Measurements from ENCODE around the gene MATN1. TPM values are rescaled to one million over a fixed set of nuclear protein-coding genes. Genes with fewer than 3 reads are reported as not detected.
"Not testable (repeated sequence)": the region's sequence is repeated elsewhere in the genome, so short reads cannot be mapped to it uniquely, and the experiment has no call there.

The MATN1 gene
- polyA plus RNA-seq, 3 donors from 2014 or later, result not detected

DNA sequence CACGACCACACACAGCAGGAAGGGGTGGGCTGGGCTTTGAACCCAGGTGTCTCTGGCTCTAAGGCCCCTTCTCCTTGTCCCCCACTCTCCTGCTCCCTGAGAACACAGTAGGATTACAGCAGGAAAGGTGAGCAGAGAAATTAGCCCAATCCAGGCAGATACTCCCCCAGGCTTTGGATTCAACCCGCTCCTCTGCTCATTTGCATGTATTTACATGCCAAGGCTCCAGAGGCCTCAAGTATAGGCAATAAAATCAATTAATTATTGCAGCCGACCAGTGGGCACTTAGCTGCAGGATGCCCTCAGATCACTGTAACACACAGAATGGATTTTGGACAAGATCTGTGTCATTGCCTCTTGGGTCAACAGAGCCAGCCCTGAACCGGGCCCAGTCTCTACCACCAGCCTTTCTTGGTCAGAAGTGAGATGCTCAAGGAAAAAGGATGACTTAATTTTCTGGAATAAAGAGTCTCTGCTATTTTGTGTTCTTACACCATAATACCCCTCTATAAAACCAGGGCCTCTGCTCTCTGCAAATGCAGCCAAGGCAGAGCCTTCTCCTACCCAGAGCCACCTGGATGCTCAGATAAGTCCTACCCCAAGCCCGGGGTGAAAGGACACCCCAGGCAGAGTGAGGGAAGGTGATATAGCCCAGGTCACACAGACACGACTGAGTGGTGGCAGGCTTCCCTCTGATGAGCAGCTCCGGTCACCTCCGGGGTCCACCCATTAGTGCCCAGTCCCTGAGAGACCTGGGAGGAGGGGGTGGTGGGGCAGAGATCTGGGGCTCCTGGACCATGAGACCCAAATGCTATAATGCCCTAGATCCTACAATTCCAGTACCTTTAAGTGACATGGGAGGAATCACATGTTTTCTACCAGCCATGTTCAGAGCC, 28.9 kb downstream of the MATN1 start:
- no peak for DNase-seq
- no peaks in the 10 kb centered on the region for H3K9me3 Mint-ChIP-seq
- H3K4me1 Mint-ChIP-seq, result no peaks in the 10 kb centered on the region
- no peak overlapping the region for H3K4me3 Mint-ChIP-seq
- peaks cover 0 to 3% (median 0%) of the 10 kb centered on the region in 3 donors for H3K36me3 Mint-ChIP-seq
- no peak overlapping the region for H3K27ac Mint-ChIP-seq
- H3K27me3 Mint-ChIP-seq (ENCODE audit: low read depth in 3 of 3), result peaks cover 4 to 9% (median 5%) of the 10 kb centered on the region in 3 donors

DNA sequence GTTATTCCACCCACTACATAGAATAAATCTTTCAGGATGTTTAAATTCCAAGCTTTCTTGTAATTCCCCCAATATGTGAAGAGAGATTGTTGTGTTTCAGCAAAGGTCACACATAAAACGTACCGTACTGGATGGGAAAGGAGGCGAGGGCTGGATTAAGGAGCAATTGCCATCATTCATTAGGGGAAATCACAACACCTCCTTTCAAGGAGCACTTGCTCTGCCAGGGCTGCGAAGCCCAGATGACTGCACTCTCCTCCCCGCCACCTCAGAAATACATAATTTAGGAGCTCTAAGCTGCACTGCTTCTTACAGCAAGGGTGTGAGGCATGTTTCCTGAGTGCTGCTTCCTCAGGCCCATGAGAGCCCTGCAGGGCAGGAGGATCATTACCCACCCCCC, 29.6 kb downstream of the MATN1 start:
- no peak overlapping the region for H3K27ac Mint-ChIP-seq
- no peak for DNase-seq
- peaks cover 0 to 3% (median 0%) of the 10 kb centered on the region in 3 donors for H3K36me3 Mint-ChIP-seq
- peaks cover 4 to 9% (median 7%) of the 10 kb centered on the region in 3 donors for H3K27me3 Mint-ChIP-seq (ENCODE audit: low read depth in 3 of 3)
- H3K9me3 Mint-ChIP-seq, result no peaks in the 10 kb centered on the region
- H3K4me3 Mint-ChIP-seq, result no peak overlapping the region
- H3K4me1 Mint-ChIP-seq, result no peaks in the 10 kb centered on the region

DNA sequence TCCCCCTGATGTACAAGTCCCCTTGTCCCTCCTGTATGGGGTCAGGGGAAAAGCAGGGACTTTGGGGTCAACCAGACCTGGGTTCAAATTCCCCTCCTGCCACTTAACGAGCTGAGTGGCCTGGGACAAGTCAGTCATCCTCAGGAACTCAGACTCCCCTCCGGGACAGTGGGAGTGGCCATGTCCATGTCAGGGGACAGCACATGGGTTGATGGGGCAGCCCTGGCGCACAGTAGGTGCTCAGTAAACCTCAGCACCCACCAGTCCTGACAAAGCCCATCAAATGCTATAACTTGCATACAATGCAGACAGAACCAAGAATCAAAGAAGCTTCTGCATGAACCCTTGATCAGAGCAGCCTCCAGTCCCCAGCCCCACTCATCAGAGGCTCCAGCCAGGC, 30.0 kb downstream of the MATN1 start:
- no peak overlapping the region for H3K4me3 Mint-ChIP-seq
- no peaks in the 10 kb centered on the region for H3K9me3 Mint-ChIP-seq
- no peaks in the 10 kb centered on the region for H3K4me1 Mint-ChIP-seq
- H3K36me3 Mint-ChIP-seq, result peaks cover 0 to 3% (median 0%) of the 10 kb centered on the region in 3 donors
- H3K27ac Mint-ChIP-seq, result no peak overlapping the region
- DNase-seq, result no peak
- H3K27me3 Mint-ChIP-seq (ENCODE audit: low read depth in 3 of 3), result peaks cover 3 to 9% (median 7%) of the 10 kb centered on the region in 3 donors

DNA sequence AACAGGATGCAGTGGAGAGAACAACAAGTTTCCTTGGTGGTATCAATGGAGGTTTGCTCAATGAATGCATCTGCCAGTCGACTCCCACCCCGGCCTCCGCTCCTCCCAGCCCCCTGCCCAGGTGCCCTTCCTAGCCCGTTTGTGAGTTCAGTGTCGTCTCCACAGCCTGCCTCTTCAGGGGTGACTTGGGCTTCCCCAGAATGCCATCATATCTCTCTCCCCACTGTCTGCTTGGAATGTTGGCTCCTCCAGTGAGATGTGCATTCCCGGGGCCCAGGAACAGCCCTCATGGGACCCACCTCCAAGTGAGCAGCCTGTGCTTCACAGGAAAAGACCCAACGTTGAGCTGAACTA, 30.5 kb downstream of the MATN1 start:
- Mint-ChIP-seq H3K27me3 (ENCODE audit: low read depth in 3 of 3) (peaks cover 0 to 9% (median 7%) of the 10 kb centered on the region in 3 donors), H3K36me3 (peaks cover 0 to 3% (median 0%) of the 10 kb centered on the region in 3 donors), H3K9me3 (no peaks in the 10 kb centered on the region), H3K27ac (no peak overlapping the region), H3K4me3 (no peak overlapping the region), H3K4me1 (no peaks in the 10 kb centered on the region)
- DNase-seq, result no peak

DNA sequence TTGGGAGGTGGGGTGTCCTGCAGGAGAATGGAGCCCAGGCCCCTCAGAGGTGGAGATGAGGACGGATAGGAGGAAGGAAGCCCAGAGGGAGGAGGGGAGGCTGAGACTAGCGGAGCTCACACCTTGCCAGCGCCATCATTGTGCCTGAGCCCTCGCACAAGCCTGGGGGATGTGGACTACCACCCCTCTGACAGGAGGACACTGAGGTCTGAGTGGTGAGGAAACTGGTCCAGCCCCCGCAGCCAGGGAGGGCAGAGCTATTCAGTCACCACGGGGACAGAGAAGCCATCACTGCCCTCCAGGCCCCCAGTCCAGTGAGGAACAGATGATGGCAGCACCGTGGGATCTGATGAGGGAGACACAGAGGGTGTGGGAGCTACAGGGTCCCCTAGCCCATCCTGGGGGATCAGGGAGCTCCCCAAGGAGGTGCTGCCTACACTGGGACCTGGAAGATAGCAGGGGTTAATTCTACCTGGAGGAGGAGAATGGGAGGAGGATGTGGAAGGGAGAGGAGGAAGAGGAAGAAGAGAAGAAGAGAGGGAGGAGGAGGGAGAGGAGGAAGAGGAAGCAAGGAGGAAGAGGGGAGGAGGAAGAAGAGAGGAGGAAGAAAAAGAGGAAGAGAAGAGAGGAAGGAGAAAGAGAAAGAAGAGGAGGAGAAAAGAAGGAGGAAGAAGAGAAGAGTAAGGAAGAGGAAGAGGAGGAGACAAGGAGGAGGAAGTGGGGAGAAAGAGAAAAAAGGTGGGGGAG, 31.0 kb downstream of the MATN1 start:
- Mint-ChIP-seq H3K27me3 (ENCODE audit: low read depth in 3 of 3) (peaks cover 0 to 12% (median 8%) of the 10 kb centered on the region in 3 donors), H3K4me3 (no peak overlapping the region), H3K4me1 (no peaks in the 10 kb centered on the region), H3K9me3 (no peaks in the 10 kb centered on the region), H3K27ac (no peak overlapping the region), H3K36me3 (peaks cover 0 to 3% (median 0%) of the 10 kb centered on the region in 3 donors)
- DNase-seq, result no peak

DNA sequence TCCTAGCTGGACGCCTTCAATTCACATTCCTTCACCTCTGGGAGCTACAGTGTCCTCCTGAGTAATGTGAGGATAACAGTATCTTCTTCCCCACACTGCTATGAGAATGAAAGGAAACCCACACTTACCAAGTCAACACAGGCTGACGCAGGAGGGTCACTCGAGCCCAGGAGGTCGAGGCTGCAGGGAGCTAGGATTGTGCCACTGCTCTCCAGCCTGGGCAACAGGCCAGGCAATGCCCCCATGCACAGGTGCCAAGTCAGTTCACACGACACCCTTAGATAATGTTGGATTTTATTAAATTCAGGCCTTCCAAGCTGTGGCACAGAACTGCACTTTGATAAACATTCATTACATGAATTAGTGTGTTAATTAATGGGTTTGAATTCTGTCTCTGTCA, 31.9 kb downstream of the MATN1 start:
- Mint-ChIP-seq H3K27me3 (ENCODE audit: low read depth in 3 of 3) (peaks cover 0 to 13% (median 9%) of the 10 kb centered on the region in 3 donors), H3K27ac (no peak overlapping the region)

DNA sequence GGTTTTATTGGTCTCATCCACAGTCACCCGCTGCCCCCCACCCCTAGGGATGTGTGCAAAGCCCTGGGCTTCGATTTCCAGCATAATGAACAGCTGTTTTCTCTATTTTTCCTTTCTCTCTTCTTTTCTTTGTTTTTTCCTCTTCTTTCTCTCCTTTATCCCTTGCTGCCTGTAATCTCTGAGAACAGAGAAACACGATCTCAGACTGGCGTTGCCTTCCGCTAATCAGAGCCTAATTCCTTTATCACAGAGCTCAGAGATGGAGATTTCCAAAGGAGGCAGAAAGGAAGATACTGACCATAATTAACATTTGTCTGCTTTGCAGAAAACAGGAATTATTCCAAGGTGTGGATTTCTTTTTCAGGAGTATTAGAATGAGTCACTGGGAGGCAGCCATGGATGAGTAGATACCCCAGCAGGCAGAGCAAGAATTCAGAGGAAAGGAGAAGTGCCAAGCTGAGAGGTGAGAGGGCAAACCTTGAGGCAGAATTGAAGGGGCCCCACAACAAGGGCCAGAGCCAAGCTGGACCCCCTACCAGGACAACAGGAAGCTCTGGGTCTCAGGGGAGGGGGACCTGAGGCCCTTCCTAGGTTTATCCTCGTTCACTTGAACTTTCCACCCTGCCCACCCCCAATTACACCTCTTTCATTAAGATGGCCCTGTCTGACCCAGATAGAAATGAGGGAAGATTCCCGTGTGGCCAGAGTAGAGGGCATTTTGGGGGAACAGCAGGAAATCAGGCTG, 33.3 kb downstream of the MATN1 start:
- no peak overlapping the region for H3K4me3 Mint-ChIP-seq
- H3K27ac Mint-ChIP-seq, result peak overlapping the region in 1 of 6 donors; percentile 33
- peaks cover 0 to 9% (median 9%) of the 10 kb centered on the region in 3 donors for H3K27me3 Mint-ChIP-seq (ENCODE audit: low read depth in 3 of 3)
- H3K4me1 Mint-ChIP-seq, result peaks cover under 1 to 1% of the 10 kb centered on the region in 2 donors
- no peak for DNase-seq
- no peaks in the 10 kb centered on the region for H3K9me3 Mint-ChIP-seq
- peaks cover 0 to 1% (median 0%) of the 10 kb centered on the region in 3 donors for H3K36me3 Mint-ChIP-seq

More for the DNA sequence above, 31.9 kb downstream of the MATN1 start:
- Mint-ChIP-seq H3K36me3 (peaks cover 0 to 3% (median 0%) of the 10 kb centered on the region in 3 donors), H3K4me3 (no peak overlapping the region), H3K9me3 (no peaks in the 10 kb centered on the region), H3K4me1 (no peaks in the 10 kb centered on the region)
- no peak for DNase-seq

DNA sequence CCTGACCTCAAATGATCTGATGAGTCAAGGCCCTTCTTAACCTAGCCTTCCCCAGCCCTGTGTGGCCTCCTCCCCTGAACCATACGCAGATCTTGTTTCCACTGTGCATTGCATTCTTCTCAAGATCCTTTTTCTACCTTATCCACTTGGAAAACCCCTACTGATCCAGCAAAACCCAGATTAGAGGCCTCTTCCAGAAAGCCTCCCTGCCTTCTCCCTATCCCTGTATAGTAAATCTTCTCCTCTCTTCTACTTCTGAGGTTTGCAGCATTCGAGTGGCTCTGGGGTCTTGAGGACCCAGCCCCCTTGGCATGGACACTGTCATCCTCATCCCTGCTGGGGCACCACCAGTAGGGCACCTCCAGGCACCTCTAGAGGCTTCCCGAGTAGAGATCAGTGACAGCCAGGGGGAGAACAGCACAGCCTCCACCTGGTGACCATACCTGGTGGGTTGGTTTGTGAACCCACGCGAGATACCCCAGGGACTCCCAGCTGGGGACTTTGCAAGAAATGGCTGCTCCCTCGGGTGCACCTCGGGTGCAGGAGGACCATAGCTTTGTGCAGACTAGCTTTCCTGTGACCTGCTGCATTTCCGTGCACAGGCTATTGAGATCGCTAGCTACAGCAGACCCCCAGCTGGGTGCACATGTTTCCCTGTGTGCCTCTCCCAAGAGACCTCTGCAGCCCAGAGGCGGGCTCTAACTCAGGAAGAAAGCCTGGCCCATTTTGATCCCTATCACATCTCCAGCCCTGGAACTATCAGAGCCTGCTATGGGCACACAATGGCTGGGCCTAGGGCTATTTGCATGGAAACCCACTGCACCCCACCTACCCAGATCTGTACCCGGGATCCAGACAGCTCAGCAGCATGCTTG, 34.2 kb downstream of the MATN1 start:
- Mint-ChIP-seq H3K36me3 (no peaks in the 10 kb centered on the region), H3K4me3 (no peak overlapping the region), H3K27ac (no peak overlapping the region), H3K4me1 (peaks cover 6 to 8% of the 10 kb centered on the region in 2 donors), H3K9me3 (no peaks in the 10 kb centered on the region), H3K27me3 (ENCODE audit: low read depth in 3 of 3) (peaks cover 3 to 12% (median 10%) of the 10 kb centered on the region in 3 donors)
- DNase-seq, result no peak

DNA sequence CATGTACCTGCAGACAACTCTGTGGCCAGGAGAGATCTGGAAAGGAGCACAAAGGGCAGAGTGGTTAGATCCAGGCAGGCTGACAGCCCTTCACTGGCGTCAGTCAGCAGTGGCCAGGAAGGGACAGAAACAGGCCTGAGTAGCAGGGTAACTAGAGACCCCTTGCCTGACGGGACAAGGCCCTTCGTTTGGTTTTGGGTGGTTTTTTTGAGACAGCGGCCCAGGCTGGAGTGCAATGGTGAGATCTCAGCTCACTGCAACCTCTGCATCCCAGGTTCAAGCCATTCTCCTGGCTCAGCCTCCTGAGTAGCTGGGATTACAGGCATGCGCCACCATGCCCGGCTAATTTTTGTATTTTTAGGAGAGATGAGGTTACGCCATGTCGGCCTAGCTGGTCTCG, 34.9 kb downstream of the MATN1 start:
- not testable (repeated sequence) for H3K4me1 Mint-ChIP-seq, H3K4me3 Mint-ChIP-seq, H3K9me3 Mint-ChIP-seq, H3K27ac Mint-ChIP-seq, DNase-seq, H3K36me3 Mint-ChIP-seq
- H3K27me3 Mint-ChIP-seq (ENCODE audit: low read depth in 3 of 3), result peaks cover 6 to 14% (median 11%) of the 10 kb centered on the region in 3 donors

DNA sequence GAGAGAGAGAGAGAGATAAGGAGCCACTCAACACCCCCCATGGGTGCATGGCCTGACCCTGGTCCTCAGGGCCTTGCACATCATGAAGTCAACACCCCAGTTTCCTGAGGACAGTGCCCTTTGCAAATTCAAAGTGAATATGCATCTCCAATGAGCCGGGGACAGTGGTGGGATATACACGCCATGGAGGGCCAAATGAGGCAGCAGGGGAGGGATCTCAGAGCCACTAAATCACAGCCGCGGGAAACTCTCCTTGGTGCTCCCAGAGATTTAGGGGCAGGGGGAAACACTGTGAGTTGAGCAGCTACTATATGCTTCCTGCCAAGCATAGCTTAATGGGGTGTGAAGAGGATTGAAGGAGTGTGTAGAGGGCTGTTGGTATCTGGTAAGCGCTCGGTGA, 35.5 kb downstream of the MATN1 start:
- no peak overlapping the region for H3K4me3 Mint-ChIP-seq
- no peaks in the 10 kb centered on the region for H3K36me3 Mint-ChIP-seq
- H3K27me3 Mint-ChIP-seq (ENCODE audit: low read depth in 3 of 3), result peaks cover 6 to 16% (median 14%) of the 10 kb centered on the region in 3 donors

DNA sequence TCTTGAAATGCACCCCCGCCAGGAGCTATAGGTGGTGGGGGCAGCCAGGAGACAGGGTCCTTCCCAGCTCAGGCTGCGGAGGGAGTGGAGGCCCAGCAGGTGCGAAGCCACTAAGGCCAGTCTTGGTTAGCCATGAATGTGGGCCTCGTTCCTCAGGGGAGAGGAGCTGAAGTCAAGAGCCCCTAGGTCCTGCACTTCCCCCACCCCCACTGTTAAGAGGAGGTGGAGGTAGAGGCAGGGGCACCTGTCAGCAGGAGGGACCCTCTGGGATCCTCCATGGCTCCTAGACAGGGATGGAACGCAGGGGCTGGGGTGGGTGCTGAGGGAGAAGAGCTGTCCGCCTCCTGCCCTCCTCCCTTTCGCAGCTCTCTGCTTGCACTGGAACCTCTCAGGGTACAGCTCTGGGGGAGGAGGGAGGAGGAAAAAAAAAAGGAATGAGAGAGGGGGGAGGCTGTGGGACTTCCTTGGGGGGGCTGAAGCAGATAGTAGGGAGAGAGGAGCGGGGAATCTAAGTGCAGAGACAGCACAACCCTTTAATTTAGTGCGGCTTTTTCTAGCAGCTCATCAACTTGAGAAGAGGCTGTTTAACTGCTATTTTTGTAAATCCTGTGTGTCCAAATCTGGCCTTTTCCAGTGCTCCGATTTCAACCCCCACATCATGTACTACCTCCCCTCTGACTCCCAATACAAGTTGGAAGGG, 37.0 kb downstream of the MATN1 start:
- Mint-ChIP-seq H3K27ac (no peak overlapping the region), H3K9me3 (no peaks in the 10 kb centered on the region), H3K4me3 (peak overlapping the region in 2 of 5 donors; percentile 11 to 22), H3K36me3 (no peaks in the 10 kb centered on the region), H3K27me3 (ENCODE audit: low read depth in 3 of 3) (peaks cover 13 to 18% (median 13%) of the 10 kb centered on the region in 3 donors), H3K4me1 (peaks cover 6 to 10% of the 10 kb centered on the region in 2 donors)
- DNase-seq, result no peak

More for the DNA sequence above, 35.5 kb downstream of the MATN1 start:
- H3K9me3 Mint-ChIP-seq, result no peaks in the 10 kb centered on the region
- H3K27ac Mint-ChIP-seq, result no peak overlapping the region
- no peak for DNase-seq
- H3K4me1 Mint-ChIP-seq, result peaks cover 6 to 10% of the 10 kb centered on the region in 2 donors

DNA sequence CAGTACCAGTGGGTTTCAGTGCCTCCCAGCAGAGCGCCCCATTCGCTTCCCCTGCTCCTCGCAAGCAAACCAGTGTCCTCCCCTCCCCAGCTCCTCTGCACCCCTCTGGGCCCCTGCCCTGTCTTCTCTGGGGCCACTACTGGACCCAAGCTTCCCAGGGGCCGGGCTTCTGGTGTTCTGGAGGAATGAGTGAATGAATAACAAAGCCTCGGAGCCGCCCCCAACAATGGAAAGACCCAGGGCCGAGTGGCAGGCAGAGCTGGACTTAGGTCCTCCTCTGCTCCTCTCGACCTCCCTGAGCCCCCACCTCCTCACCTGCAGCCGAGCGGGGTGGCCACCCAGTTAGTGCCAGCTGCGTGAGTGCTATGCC, 37.6 kb downstream of the MATN1 start:
- peaks cover 6 to 10% of the 10 kb centered on the region in 2 donors for H3K4me1 Mint-ChIP-seq
- no peak overlapping the region for H3K27ac Mint-ChIP-seq
- no peak for DNase-seq
- peak overlapping the region in 1 of 5 donors; percentile 22 for H3K4me3 Mint-ChIP-seq
- no peaks in the 10 kb centered on the region for H3K36me3 Mint-ChIP-seq
- peaks cover 13 to 18% (median 13%) of the 10 kb centered on the region in 3 donors for H3K27me3 Mint-ChIP-seq (ENCODE audit: low read depth in 3 of 3)
- no peaks in the 10 kb centered on the region for H3K9me3 Mint-ChIP-seq
